COLO668 (cell line): Measurements from ENCODE around the gene TMEM225.
"Not testable (repeated sequence)": the region's sequence is repeated elsewhere in the genome, so short reads cannot be mapped to it uniquely, and the experiment has no call there.

ENCODE experiments used
- DNase-seq: peaks from one replicate; lab custom pipeline; 2025; ENCODE audit not compliant: unreplicated experiment; lab: John Stamatoyannopoulos, UW

Gene TMEM225, protein sequence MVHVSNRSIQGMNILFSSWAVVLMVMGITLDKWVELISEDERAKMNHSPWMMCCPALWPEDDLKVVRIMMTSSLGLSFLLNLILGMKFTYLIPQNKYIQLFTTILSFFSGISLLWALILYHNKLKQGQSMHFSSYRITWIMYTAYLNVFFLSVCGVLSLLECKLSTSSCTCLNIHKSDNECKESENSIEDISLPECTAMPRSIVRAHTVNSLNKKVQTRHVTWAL

DNA sequence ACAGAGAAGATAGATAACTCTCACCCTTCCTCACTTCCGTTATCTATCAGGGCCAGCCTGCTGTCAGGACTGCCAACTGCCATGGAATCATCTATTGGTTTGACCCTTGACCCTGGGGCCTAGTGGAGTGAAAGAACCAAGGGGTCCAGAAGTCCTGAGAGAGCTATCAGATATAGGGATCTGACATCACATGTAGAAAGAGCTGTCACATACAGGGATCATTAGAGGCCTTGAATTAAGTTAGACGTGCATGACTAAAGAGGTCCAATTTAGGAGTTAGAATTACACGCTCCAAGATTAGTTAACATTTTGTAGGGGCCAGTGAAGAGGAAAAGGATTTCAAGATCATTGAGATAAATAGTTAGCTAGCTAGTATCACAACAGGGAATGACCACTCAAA lies at the start of gene TMEM225:
Gene TMEM225 (minus strand): TSS at position 101 of the 400 bp plus-strand sequence. CDS start 245 bp downstream, outside the sequence.
- no peak for DNase-seq

GRCh38 chr11:123924027-123924426 lies 38.6 kb upstream of the TMEM225 start:
- no peak for DNase-seq

GRCh38 chr11:123920943-123921342 lies 35.5 kb upstream of the TMEM225 start:
- DNase-seq: no peak

- no peak for DNase-seq
These were observed 20.4 kb upstream of the TMEM225 start for GRCh38 chr11:123905826-123906225.

GRCh38 chr11:123904932-123905331 lies 19.5 kb upstream of the TMEM225 start:
- DNase-seq: no peak

DNA sequence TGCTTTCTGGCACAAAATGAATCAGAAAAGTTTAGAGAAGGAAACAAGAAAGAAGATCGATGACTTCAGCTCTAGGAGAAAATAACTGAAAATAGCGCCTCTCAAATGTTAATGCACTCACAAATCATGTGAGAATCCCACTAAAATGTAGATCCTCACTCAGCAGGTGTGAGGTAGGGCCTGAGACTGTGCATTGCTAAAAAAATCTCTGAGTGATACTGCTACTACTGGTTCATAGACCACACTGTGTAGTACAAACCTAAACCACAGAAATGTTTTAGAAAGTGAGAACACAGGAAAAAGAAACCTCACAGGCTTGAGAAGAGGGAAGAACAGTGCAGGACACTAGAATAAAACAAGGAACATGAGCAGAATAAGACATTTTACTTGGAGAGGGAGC lies 18.5 kb upstream of the TMEM225 start:
- no peak for DNase-seq

DNA sequence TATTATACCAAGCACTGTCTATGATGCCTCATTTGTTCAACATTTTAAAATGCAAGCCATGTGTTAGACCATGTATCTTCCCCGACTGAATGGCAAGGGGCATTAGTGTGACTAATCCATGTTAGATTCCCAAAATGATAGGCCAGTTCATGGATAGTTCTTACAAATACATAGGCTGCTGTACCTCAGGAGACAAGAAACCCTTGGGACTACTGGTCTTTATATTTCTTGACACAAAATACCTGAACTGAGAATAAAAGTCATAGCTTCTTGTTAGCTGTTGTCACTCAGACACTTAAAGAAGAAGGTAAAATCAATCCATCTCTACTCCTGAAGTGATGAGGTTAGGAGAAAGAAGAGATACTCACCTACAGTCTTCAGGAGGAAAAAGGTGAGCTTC lies 16.4 kb upstream of the TMEM225 start, which contains the start of gene OR8D4:
Gene OR8D4 (plus strand): TSS at position 301 of the 400 bp plus-strand sequence. CDS start 4,265 bp downstream, outside the sequence.
- DNase-seq: no peak

GRCh38 chr11:123899792-123900191 lies 14.3 kb upstream of the TMEM225 start:
- DNase-seq: no peak

DNA sequence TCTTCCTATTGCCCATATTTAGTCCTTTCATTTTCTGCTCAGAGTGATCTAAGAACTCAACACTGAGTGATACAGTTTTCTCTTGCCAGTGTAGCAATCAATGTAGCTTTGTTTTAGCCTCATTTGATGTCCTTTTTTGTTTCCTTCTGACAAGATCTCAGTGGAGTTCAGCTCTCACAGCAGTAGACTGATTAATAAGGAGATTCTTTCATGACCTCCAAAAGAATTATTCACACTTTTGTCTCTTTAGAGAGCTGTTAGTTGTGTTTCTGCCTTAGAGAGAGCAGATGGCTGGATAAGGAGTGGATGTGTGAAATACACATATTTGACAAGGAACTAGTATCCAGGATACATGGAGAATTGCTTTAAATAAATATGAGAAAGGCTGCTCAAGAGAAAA lies 6.6 kb upstream of the TMEM225 start:
- DNase-seq: no peak

- DNase-seq: no peak
These were observed 4.6 kb downstream of the TMEM225 start for GRCh38 chr11:123880912-123881311.

GRCh38 chr11:123867795-123868194 lies 17.7 kb downstream of the TMEM225 start:
- not testable (repeated sequence) for DNase-seq

GRCh38 chr11:123865293-123865692 lies 20.2 kb downstream of the TMEM225 start:
- DNase-seq: not testable (repeated sequence)

DNA sequence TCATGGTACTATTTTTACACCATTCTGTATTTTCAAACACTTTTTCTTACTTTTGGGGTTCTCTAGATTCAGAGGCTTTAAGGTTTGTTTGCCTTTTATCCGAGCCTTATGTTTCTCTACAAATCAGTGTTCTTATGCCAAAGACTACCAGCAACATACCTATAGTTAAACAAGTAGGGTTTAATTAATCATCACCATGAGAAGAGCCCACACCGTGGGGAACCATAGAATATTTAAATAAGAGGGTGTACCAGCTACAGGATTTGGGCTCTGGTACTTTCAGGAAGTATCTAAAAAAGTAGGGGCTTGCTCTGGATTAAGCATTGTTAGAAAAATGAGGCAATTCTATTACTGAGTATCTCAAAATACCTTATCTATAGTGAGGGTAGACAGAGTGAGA lies 25.7 kb downstream of the TMEM225 start:
- DNase-seq: no peak

DNA sequence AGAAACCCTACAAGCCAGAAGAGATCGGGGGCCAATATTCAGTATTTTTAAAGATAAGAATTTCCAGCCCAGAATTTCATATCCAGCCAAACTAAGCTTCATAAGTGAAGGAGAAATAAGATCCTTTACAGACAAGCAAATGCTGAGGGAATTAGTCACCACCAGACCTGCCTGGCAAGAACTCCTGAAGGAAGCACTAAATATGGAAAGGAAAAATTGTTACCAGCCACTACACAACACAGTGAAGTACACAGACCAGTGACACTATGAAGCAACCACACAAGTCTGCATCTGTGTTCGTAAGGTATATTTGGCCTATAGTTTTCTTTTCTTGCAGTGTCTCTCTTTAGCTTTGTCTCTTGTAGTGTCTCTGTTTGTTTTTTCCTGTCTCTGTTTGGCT lies 29.0 kb downstream of the TMEM225 start:
- no peak for DNase-seq

DNA sequence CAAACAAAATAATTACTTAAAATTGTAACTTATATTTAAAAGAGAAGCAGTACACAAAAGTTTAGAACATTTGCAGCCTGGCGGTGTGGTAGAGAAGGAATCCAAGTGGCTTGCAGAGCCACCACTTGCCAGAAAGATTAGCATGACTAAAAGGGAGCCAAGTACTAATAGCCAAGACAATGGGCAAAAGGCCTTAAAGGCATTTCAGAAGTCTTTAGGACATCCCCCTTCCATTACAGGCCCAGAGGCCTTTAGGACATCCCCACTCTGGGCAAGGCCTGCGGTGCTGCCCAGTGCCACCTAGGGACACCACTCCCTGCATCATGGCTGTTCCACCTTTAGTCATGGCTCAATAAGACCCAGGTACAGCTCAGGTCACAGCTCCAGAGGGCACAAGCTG lies 32.4 kb downstream of the TMEM225 start:
- no peak for DNase-seq

DNA sequence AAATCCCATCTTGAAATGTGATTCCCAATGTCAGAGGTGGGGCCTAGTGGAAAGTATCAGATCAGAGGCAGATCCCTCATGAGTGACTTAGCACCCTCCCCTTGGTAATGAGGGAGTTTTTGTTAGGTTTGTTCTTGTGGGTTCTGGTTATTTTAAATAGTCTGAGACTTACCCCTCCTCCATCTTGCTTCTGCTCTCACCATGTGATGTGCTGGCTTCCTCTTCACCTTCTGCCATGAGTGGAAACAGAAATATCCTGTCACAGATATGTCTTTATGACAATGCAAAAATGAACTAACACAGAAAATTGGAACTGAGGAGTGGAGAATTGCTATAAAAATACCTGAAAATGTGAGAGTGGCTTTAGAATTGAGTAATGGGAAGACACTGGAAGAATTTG lies 33.1 kb downstream of the TMEM225 start:
- no peak for DNase-seq

- DNase-seq: no peak
These were observed 34.4 kb downstream of the TMEM225 start for GRCh38 chr11:123851110-123851509.

DNA sequence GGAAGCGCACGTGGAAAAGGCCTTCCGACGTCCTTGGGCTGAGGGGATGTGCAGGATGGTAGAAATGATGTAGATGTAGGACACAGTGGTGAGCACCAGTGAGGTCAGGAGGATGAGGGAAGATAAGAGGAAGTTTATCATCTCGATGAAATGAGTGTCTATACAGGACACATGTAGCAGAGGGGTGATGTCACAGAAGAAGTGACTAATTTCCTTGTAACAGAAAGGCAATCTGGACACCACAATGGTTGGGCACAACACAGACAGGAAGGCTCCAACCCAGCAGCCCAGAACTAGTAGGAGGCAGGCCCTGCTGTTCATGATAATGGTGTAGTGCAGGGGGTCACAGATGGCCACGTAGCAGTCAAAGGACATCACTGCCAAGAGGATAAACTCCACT lies 44.3 kb downstream of the TMEM225 start:
- no peak for DNase-seq

- DNase-seq: no peak
These were observed 46.3 kb downstream of the TMEM225 start for GRCh38 chr11:123839131-123839530.

GRCh38 chr11:123838659-123839058 lies 46.8 kb downstream of the TMEM225 start:
- DNase-seq: no peak

DNA sequence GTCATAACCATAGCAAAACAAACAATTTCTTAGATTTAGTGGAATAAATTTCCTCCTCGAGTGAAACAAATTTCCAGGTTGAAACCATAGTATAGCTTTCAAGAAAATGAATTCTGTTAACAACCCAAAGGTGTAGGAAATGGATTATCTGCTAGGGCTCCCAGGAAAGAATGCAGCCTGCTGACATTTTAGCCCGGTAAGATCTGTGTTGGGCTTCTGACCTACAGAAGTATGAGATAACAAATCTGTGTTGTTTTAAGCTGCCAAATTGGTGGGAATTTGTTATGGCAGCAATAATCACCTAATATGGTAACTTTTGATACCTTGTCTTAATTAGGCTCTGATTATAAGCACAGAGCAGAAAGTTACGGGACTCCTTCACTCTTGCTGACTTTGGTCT lies 47.3 kb downstream of the TMEM225 start:
- no peak for DNase-seq

DNA sequence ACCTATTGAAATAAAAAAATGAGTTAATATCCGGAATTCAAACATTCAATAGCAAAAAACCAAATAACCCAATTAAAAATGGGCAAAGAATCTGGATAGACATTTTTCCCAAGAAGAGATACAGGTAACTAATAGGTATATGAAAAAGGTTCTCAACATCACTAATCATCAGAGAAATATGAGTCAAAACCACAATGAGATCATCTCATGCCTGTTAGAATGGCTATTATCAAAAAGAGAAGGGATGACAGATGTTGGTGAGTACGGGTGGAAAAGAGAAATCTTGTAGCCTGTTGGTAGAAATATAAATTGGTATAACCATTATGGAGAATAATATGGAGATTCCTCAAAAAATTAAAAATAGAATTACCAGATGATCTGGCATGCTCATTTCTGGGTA lies 52.4 kb downstream of the TMEM225 start:
- no peak for DNase-seq
